Measurements from ENCODE around the gene FANCB.

The FANCB gene

GRCh38 chrX:14817571-14817970, 55.3 kb downstream of the FANCB start:
- TF ChIP-seq CTCF (conservative IDR thresholded peaks at IDR 0.05) = no peak
- no peak overlapping the region for H3K27ac ChIP-seq

GRCh38 chrX:14802943-14803710, 69.7 kb downstream of the FANCB start:
- H3K27ac ChIP-seq = no peak overlapping the region
- no peak for TF ChIP-seq CTCF (conservative IDR thresholded peaks at IDR 0.05)

GRCh38 chrX:14801136-14801535, 71.7 kb downstream of the FANCB start:
- no peak overlapping the region for H3K27ac ChIP-seq
- no peak for TF ChIP-seq CTCF (conservative IDR thresholded peaks at IDR 0.05)

GRCh38 chrX:14798805-14799397, 74.0 kb downstream of the FANCB start:
- TF ChIP-seq CTCF (conservative IDR thresholded peaks at IDR 0.05) = no peak
- no peak overlapping the region for H3K27ac ChIP-seq

All from VCaP (cell line).